ENCODE results near the gene NLRP9. TPM values are rescaled to one million over a fixed set of nuclear protein-coding genes. Genes with fewer than 3 reads are reported as not detected.

NLRP9 gene
- total RNA-seq, 1 donor from 2014 or later = not detected

- no peak for DNase-seq (ENCODE audit: low read depth)
- no peak overlapping the region for H3K4me3 ChIP-seq (ENCODE audit: low read depth, low read length)
- no peak for TF ChIP-seq CTCF (conservative IDR thresholded peaks at IDR 0.05; ENCODE audit: low read depth, low read length)
Observed at GRCh38 chr19:55658846-55659459, 79.2 kb downstream of the NLRP9 start.

Other genes with a start within 250 kb of the NLRP9 start
- 0.86 TPM in 1 of 2 replicates, not detected in the other for gene SSC5D, start 250.0 kb downstream of the NLRP9 start, total RNA-seq
- 0.58 and 2.9 TPM in 2 replicates for gene SBK2, start 201.3 kb downstream of the NLRP9 start, total RNA-seq
- 0.23 TPM in 1 of 2 replicates, not detected in the other for gene SBK3, start 192.9 kb downstream of the NLRP9 start, total RNA-seq
- gene ZNF579, start 157.6 kb downstream of the NLRP9 start, total RNA-seq = 10.0 and 11.4 TPM in 2 replicates
- 5.5 and 9.7 TPM in 2 replicates for gene FIZ1, start 138.9 kb downstream of the NLRP9 start, total RNA-seq
- 16.4 and 18.0 TPM in 2 replicates for gene ZNF524, start 138.1 kb downstream of the NLRP9 start, total RNA-seq
- 3.4 and 6.2 TPM in 2 replicates for gene ZNF865, start 132.8 kb downstream of the NLRP9 start, total RNA-seq
- 0.58 and 4.0 TPM in 2 replicates for gene ZNF784, start 113.8 kb downstream of the NLRP9 start, total RNA-seq
- gene ZNF580, start 97.4 kb downstream of the NLRP9 start, total RNA-seq = 10.6 and 10.8 TPM in 2 replicates
- gene ZNF581, start 94.8 kb downstream of the NLRP9 start, total RNA-seq = 27.2 and 29.2 TPM in 2 replicates
- 10.2 and 17.9 TPM in 2 replicates for gene CCDC106, start 90.2 kb downstream of the NLRP9 start, total RNA-seq
- gene U2AF2, start 83.4 kb downstream of the NLRP9 start, total RNA-seq = 142 and 205 TPM in 2 replicates
- 102 and 151 TPM in 2 replicates for gene EPN1, start 63.2 kb downstream of the NLRP9 start, total RNA-seq
- not detected in 2 replicates for gene RFPL4A, start 20.7 kb upstream of the NLRP9 start, total RNA-seq
- gene RFPL4AL1, start 30.7 kb upstream of the NLRP9 start, total RNA-seq = not detected in 2 replicates
- not detected in 2 replicates for gene NLRP11, start 93.6 kb upstream of the NLRP9 start, total RNA-seq
- not detected in 2 replicates for gene NLRP4, start 98.1 kb upstream of the NLRP9 start, total RNA-seq
- not detected in 2 replicates for gene NLRP13, start 193.9 kb upstream of the NLRP9 start, total RNA-seq
- not detected in 2 replicates for gene NLRP8, start 209.4 kb upstream of the NLRP9 start, total RNA-seq
- not detected in 2 replicates for gene NLRP5, start 248.4 kb upstream of the NLRP9 start, total RNA-seq